HL-60 (cell line): Measurements from ENCODE around the gene BABAM2.

Source experiments
- CTCF ChIP-seq: IDR thresholded peaks from one replicate; pipeline ENCODE4 v1.5.1; 2011; ENCODE audit warnings: low read length, control low read depth, inconsistent platforms; ENCODE audit not compliant: insufficient read depth
- TF ChIP-seq, protein P1 (sequence below): IDR thresholded peaks from 2 replicates; pipeline ENCODE4 v1.6.1; 2012; ENCODE audit warnings: low read depth; ENCODE audit not compliant: insufficient replicate concordance

- TF ChIP-seq, protein P1, sequence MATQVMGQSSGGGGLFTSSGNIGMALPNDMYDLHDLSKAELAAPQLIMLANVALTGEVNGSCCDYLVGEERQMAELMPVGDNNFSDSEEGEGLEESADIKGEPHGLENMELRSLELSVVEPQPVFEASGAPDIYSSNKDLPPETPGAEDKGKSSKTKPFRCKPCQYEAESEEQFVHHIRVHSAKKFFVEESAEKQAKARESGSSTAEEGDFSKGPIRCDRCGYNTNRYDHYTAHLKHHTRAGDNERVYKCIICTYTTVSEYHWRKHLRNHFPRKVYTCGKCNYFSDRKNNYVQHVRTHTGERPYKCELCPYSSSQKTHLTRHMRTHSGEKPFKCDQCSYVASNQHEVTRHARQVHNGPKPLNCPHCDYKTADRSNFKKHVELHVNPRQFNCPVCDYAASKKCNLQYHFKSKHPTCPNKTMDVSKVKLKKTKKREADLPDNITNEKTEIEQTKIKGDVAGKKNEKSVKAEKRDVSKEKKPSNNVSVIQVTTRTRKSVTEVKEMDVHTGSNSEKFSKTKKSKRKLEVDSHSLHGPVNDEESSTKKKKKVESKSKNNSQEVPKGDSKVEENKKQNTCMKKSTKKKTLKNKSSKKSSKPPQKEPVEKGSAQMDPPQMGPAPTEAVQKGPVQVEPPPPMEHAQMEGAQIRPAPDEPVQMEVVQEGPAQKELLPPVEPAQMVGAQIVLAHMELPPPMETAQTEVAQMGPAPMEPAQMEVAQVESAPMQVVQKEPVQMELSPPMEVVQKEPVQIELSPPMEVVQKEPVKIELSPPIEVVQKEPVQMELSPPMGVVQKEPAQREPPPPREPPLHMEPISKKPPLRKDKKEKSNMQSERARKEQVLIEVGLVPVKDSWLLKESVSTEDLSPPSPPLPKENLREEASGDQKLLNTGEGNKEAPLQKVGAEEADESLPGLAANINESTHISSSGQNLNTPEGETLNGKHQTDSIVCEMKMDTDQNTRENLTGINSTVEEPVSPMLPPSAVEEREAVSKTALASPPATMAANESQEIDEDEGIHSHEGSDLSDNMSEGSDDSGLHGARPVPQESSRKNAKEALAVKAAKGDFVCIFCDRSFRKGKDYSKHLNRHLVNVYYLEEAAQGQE: no peak
- no peak for TF ChIP-seq CTCF
Measured at GRCh38 chr2:28247290-28247689, 356.8 kb downstream of the BABAM2 start.
